ENCODE measurements around the gene OOEP.

DNA sequence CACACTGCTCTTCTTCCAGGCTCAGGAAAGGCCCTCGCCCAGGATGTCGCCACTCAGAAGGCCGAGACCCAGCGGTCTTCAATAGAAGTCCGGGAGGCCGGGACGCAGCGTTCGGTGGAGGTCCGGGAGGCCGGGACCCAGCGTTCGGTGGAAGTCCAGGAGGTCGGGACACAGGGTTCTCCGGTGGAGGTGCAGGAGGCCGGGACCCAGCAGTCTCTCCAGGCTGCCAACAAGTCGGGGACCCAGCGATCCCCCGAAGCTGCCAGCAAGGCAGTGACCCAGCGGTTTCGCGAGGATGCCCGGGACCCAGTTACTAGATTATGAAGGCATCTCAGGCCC is 6.2 kb downstream of the OOEP start:
- TF ChIP-seq, protein P1, sequence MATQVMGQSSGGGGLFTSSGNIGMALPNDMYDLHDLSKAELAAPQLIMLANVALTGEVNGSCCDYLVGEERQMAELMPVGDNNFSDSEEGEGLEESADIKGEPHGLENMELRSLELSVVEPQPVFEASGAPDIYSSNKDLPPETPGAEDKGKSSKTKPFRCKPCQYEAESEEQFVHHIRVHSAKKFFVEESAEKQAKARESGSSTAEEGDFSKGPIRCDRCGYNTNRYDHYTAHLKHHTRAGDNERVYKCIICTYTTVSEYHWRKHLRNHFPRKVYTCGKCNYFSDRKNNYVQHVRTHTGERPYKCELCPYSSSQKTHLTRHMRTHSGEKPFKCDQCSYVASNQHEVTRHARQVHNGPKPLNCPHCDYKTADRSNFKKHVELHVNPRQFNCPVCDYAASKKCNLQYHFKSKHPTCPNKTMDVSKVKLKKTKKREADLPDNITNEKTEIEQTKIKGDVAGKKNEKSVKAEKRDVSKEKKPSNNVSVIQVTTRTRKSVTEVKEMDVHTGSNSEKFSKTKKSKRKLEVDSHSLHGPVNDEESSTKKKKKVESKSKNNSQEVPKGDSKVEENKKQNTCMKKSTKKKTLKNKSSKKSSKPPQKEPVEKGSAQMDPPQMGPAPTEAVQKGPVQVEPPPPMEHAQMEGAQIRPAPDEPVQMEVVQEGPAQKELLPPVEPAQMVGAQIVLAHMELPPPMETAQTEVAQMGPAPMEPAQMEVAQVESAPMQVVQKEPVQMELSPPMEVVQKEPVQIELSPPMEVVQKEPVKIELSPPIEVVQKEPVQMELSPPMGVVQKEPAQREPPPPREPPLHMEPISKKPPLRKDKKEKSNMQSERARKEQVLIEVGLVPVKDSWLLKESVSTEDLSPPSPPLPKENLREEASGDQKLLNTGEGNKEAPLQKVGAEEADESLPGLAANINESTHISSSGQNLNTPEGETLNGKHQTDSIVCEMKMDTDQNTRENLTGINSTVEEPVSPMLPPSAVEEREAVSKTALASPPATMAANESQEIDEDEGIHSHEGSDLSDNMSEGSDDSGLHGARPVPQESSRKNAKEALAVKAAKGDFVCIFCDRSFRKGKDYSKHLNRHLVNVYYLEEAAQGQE (IDR thresholded peaks at IDR 0.05): no peak
- TF ChIP-seq CTCF (IDR thresholded peaks at IDR 0.05; ENCODE audit: low read depth, low read length, missing input control) (no peak), JUND (IDR thresholded peaks at IDR 0.05) (no peak), TAF1 (conservative IDR thresholded peaks at IDR 0.05) (no peak), YY1 (IDR thresholded peaks at IDR 0.05) (no peak), MAX (IDR thresholded peaks at IDR 0.05) (no peak), RAD21 (IDR thresholded peaks at IDR 0.05) (no peak), ZBTB33 (IDR thresholded peaks at IDR 0.05) (no peak), GABPA (IDR thresholded peaks at IDR 0.05 in 1 of 2, conservative IDR thresholded peaks at IDR 0.05 in 1 of 2) (no peak), FOXA1 (IDR thresholded peaks at IDR 0.05) (no peak), SP1 (IDR thresholded peaks at IDR 0.05) (no peak)
- TF ChIP-seq, protein P2, sequence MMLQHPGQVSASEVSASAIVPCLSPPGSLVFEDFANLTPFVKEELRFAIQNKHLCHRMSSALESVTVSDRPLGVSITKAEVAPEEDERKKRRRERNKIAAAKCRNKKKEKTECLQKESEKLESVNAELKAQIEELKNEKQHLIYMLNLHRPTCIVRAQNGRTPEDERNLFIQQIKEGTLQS (IDR thresholded peaks at IDR 0.05): no peak

Data from liver (tissue), 3 donors.